ENCODE results near the gene COLQ. TPM values are rescaled to one million over a fixed set of nuclear protein-coding genes. Genes with fewer than 3 reads are reported as not detected.

Gene COLQ
- total RNA-seq, 1 experiment from 2014 or later = not detected

- BruUV-seq (replicated peaks) = no TSS peak
- Mint-ChIP-seq H3K4me1 (ENCODE audit: low read depth, unreplicated experiment) (no peaks in the 10 kb centered on the region), H3K27me3 (ENCODE audit: insufficient read depth, unreplicated experiment) (no peaks in the 10 kb centered on the region), H3K27ac (ENCODE audit: unreplicated experiment) (no peak overlapping the region), H3K9me3 (ENCODE audit: unreplicated experiment) (no peaks in the 10 kb centered on the region), H3K4me3 (ENCODE audit: unreplicated experiment) (no peak overlapping the region), H3K36me3 (ENCODE audit: insufficient read depth, unreplicated experiment) (no peaks in the 10 kb centered on the region)
- TF ChIP-seq CTCF (IDR thresholded peaks at IDR 0.05; ENCODE audit: insufficient read depth in 1 of 2, low read depth in 1 of 2, low read length in 1 of 2, severe bottlenecking in 1 of 2, unreplicated experiment in 1 of 2) = no peak
- no peaks in the 10 kb centered on the region for H3K36me3 ChIP-seq (ENCODE audit: control insufficient read depth, insufficient read depth, low read length)
- intact Hi-C loops (cut with micrococcal nuclease; ENCODE audit: unreplicated experiment) = no loop called here
- DNase-seq = no peak
- H3K9me3 ChIP-seq = no peaks in the 10 kb centered on the region
- no peaks in the 10 kb centered on the region for H3K4me1 ChIP-seq
- POLR2A ChIA-PET = no interaction called here
- no peaks in the 10 kb centered on the region for H3K27me3 ChIP-seq (replicated peaks; ENCODE audit: control insufficient read depth, insufficient read depth, low read length)
- no peak overlapping the region for H3K4me3 ChIP-seq (ENCODE audit: low read depth, low read length)
- CTCF ChIA-PET = no interaction called here
These were observed 6.7 kb downstream of the COLQ start for GRCh38 chr3:15514663-15515340.

GRCh38 chr3:15513810-15514662, 7.5 kb downstream of the COLQ start:
- intact Hi-C loops (cut with micrococcal nuclease; ENCODE audit: unreplicated experiment) = no loop called here
- H3K9me3 ChIP-seq = no peaks in the 10 kb centered on the region
- TF ChIP-seq CTCF (IDR thresholded peaks at IDR 0.05; ENCODE audit: insufficient read depth in 1 of 2, low read depth in 1 of 2, low read length in 1 of 2, severe bottlenecking in 1 of 2, unreplicated experiment in 1 of 2) = no peak
- Mint-ChIP-seq H3K27ac (ENCODE audit: unreplicated experiment) (no peak overlapping the region), H3K27me3 (ENCODE audit: insufficient read depth, unreplicated experiment) (no peaks in the 10 kb centered on the region), H3K9me3 (ENCODE audit: unreplicated experiment) (no peaks in the 10 kb centered on the region), H3K4me1 (ENCODE audit: low read depth, unreplicated experiment) (no peaks in the 10 kb centered on the region), H3K36me3 (ENCODE audit: insufficient read depth, unreplicated experiment) (no peaks in the 10 kb centered on the region), H3K4me3 (ENCODE audit: unreplicated experiment) (no peak overlapping the region)
- no peaks in the 10 kb centered on the region for H3K36me3 ChIP-seq (ENCODE audit: control insufficient read depth, insufficient read depth, low read length)
- no TSS peak for BruUV-seq (replicated peaks)
- no peak for DNase-seq
- ChIA-PET CTCF (no interaction called here), POLR2A (no interaction called here)
- no peaks in the 10 kb centered on the region for H3K27me3 ChIP-seq (replicated peaks; ENCODE audit: control insufficient read depth, insufficient read depth, low read length)
- no peaks in the 10 kb centered on the region for H3K4me1 ChIP-seq
- no peak overlapping the region for H3K4me3 ChIP-seq (ENCODE audit: low read depth, low read length)

- Histone ChIP-seq H3K4me3 (ENCODE audit: low read depth, low read length) (no peak overlapping the region), H3K9me3 (no peaks in the 10 kb centered on the region), H3K36me3 (ENCODE audit: control insufficient read depth, insufficient read depth, low read length) (no peaks in the 10 kb centered on the region), H3K4me1 (no peaks in the 10 kb centered on the region), H3K27me3 (replicated peaks; ENCODE audit: control insufficient read depth, insufficient read depth, low read length) (no peaks in the 10 kb centered on the region)
- intact Hi-C loops (cut with micrococcal nuclease; ENCODE audit: unreplicated experiment) = no loop called here
- H3K27ac Mint-ChIP-seq (ENCODE audit: unreplicated experiment) = no peak overlapping the region
- ChIA-PET CTCF (no interaction called here), POLR2A (no interaction called here)
- TF ChIP-seq CTCF (IDR thresholded peaks at IDR 0.05; ENCODE audit: insufficient read depth in 1 of 2, low read depth in 1 of 2, low read length in 1 of 2, severe bottlenecking in 1 of 2, unreplicated experiment in 1 of 2) = no peak
- H3K36me3 Mint-ChIP-seq (ENCODE audit: insufficient read depth, unreplicated experiment) = no peaks in the 10 kb centered on the region
- DNase-seq = no peak
- H3K4me1 Mint-ChIP-seq (ENCODE audit: low read depth, unreplicated experiment) = no peaks in the 10 kb centered on the region
- no TSS peak for BruUV-seq (replicated peaks)
- no peaks in the 10 kb centered on the region for H3K27me3 Mint-ChIP-seq (ENCODE audit: insufficient read depth, unreplicated experiment)
- no peak overlapping the region for H3K4me3 Mint-ChIP-seq (ENCODE audit: unreplicated experiment)
- H3K9me3 Mint-ChIP-seq (ENCODE audit: unreplicated experiment) = no peaks in the 10 kb centered on the region
These were observed 8.4 kb downstream of the COLQ start for GRCh38 chr3:15513116-15513515.
